DND-41 (cell line): ENCODE results near the gene VENTX.
"Not testable (repeated sequence)": the region's sequence is repeated elsewhere in the genome, so short reads cannot be mapped to it uniquely, and the experiment has no call there.

Source experiments
- ATAC-seq: fragments of 200-7000 bp; cut with Tn5 transposase; 3 replicates; pipeline ENCODE4 v1.9.1; 2021; ENCODE audit warnings: low read depth; ENCODE audit not compliant: insufficient read depth
- DNase-seq: peaks from one replicate; pipeline ENCODE4 v3.0.0-alpha.2; 2020
- H2AFZ ChIP-seq: 2 replicates; pipeline ENCODE4 v1.6.0; 2012; ENCODE audit warnings: low read depth, low read length
- H3K27ac ChIP-seq: 2 replicates; pipeline ENCODE4 v1.5.1; 2012; ENCODE audit warnings: low read length, inconsistent platforms
- H3K27me3 ChIP-seq: fragments of 200-600 bp; sonication (generic); 2 replicates; pipeline ENCODE4 v1.6.0; 2012; ENCODE audit warnings: low read length, mild to moderate bottlenecking, inconsistent platforms; ENCODE audit not compliant: insufficient read depth, poor library complexity
- H3K36me3 ChIP-seq: 2 replicates; pipeline ENCODE4 v1.5.1; 2012; ENCODE audit warnings: low read length, inconsistent platforms; ENCODE audit not compliant: insufficient read depth
- H3K4me1 ChIP-seq: 2 replicates; pipeline ENCODE4 v1.5.1; 2012; ENCODE audit warnings: mild to moderate bottlenecking, low read length; ENCODE audit not compliant: insufficient read depth
- H3K4me2 ChIP-seq: 2 replicates; pipeline ENCODE4 v1.6.0; 2012; ENCODE audit warnings: mild to moderate bottlenecking, moderate library complexity, low read length, inconsistent platforms; ENCODE audit not compliant: insufficient read depth
- H3K4me3 ChIP-seq, 2 experiments: fragments of 200-600 bp in 1 of 2; shearing (Covaris generic) in 1 of 2; 2 replicates each; pipeline ENCODE4 v1.5.1; 2012 to 2016; ENCODE audit warnings: inconsistent platforms in 2 of 2, low read length in 2 of 2, mild to moderate bottlenecking in 2 of 2, low read depth in 1 of 2, moderate library complexity in 1 of 2
- H3K79me2 ChIP-seq: 2 replicates; pipeline ENCODE4 v1.6.0; 2012; ENCODE audit warnings: low read length, inconsistent platforms; ENCODE audit not compliant: insufficient read depth
- H3K9ac ChIP-seq: 2 replicates; pipeline ENCODE4 v1.6.0; 2012; ENCODE audit warnings: low read depth, mild to moderate bottlenecking, inconsistent platforms, low read length, moderate library complexity
- H3K9me3 ChIP-seq: 2 replicates; pipeline ENCODE4 v1.5.1; 2012; ENCODE audit warnings: low read length, moderate library complexity, mild to moderate bottlenecking, inconsistent platforms; ENCODE audit not compliant: insufficient read depth, severe bottlenecking
- H4K20me1 ChIP-seq: 2 replicates; pipeline ENCODE4 v1.6.0; 2012; ENCODE audit warnings: low read length; ENCODE audit not compliant: insufficient read depth
- EZH2 ChIP-seq: IDR thresholded peaks from 3 replicates; pipeline ENCODE4 v1.6.1; 2012; ENCODE audit warnings: borderline replicate concordance, low read depth, mild to moderate bottlenecking, moderate library complexity, low read length, inconsistent platforms; ENCODE audit not compliant: severe bottlenecking
- TF ChIP-seq, protein P1 (sequence below): IDR thresholded peaks from 2 replicates; pipeline ENCODE4 v1.5.1; 2012; ENCODE audit warnings: borderline replicate concordance, low read length, moderate library complexity, mild to moderate bottlenecking; ENCODE audit not compliant: poor library complexity, severe bottlenecking; ENCODE audit errors: extremely low read depth

VENTX gene

DNA sequence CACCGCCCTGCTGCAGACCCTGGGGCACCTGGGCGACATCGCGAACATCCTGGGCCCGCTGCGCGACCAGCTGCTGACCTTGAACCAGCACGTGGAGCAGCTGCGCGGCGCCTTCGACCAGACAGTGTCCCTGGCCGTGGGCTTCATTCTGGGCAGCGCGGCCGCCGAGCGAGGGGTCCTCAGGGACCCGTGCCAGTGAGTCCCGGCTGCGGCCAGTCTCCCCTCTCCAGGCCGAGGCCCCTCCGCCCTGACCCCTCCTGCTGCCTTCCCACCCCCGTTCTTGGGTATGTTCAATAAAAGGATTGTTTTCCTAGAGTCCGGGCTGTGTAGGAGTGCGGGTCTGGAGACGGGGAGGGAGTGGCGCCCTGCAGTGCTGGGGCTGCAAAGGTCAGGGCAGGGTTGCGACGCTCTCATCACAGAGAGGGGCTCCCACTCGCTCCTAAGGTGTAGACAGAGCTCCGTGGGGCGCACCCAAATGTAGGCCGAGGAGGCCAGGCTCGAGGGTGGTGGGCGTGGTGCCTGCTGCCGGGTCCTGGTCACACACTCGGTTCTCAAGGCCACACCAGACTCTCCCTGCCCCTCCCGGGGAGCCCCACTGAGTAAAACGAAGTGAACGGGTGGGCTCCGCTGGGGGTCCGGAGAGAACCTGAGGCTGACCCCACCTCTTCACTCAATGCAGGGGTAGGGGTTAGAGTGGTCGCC, 6.3 kb upstream of the VENTX start:
- TF ChIP-seq, protein P1, sequence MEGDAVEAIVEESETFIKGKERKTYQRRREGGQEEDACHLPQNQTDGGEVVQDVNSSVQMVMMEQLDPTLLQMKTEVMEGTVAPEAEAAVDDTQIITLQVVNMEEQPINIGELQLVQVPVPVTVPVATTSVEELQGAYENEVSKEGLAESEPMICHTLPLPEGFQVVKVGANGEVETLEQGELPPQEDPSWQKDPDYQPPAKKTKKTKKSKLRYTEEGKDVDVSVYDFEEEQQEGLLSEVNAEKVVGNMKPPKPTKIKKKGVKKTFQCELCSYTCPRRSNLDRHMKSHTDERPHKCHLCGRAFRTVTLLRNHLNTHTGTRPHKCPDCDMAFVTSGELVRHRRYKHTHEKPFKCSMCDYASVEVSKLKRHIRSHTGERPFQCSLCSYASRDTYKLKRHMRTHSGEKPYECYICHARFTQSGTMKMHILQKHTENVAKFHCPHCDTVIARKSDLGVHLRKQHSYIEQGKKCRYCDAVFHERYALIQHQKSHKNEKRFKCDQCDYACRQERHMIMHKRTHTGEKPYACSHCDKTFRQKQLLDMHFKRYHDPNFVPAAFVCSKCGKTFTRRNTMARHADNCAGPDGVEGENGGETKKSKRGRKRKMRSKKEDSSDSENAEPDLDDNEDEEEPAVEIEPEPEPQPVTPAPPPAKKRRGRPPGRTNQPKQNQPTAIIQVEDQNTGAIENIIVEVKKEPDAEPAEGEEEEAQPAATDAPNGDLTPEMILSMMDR = no peak
- no peak for TF ChIP-seq EZH2
- Histone ChIP-seq H3K9ac (no peak overlapping the region), H3K4me2 (no peak overlapping the region), H3K36me3 (no peaks in the 10 kb centered on the region), H3K27me3 (no peaks in the 10 kb centered on the region), H4K20me1 (no peaks in the 10 kb centered on the region), H2AFZ (no peak overlapping the region), H3K4me1 (no peaks in the 10 kb centered on the region), H3K27ac (no peak overlapping the region), H3K4me3 (no peak overlapping the region), H3K79me2 (no peaks in the 10 kb centered on the region), H3K9me3 (no peaks in the 10 kb centered on the region)
- no peak for ATAC-seq
- no peak for DNase-seq

DNA sequence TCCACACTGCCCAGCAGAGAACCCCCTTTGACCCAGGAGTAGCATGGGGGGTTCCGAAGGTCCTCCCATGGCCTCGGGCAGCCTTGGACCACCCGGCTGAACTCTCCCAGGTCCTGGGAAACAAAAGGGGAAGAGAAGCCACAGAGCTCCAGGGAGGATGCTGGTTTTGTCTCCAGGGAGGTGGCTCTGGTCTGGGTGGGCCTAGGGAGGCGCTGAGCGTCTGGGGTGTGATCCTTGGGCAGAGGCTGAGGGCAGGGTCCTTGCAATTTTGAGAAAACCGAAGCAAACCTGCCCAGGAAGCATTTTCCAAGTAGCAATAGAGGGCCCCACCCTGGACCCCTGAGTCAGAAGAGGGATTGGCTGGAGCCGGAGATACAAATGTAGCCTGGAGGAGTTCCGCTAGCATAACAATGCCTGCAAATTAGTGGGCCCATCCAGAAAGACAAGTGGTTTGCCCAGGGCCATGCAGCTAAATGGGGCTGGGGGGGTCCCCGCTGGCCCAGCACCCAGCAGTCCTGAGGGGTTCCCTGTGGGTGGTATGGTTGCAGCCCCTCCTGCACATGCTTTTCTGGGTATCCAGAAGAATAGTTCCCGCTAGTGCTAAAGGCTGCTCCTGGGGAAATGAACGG, 5.6 kb upstream of the VENTX start:
- DNase-seq = no peak
- no peak overlapping the region for H3K27ac ChIP-seq
- no peaks in the 10 kb centered on the region for H3K27me3 ChIP-seq
- ATAC-seq = no peak
- H3K36me3 ChIP-seq = no peaks in the 10 kb centered on the region
- H3K79me2 ChIP-seq = no peaks in the 10 kb centered on the region
- H3K4me3 ChIP-seq = no peak overlapping the region
- TF ChIP-seq, protein P1 = no peak
- no peak for TF ChIP-seq EZH2
- H3K9ac ChIP-seq = no peak overlapping the region
- H2AFZ ChIP-seq = no peak overlapping the region
- H3K4me2 ChIP-seq = no peak overlapping the region
- H3K9me3 ChIP-seq = no peaks in the 10 kb centered on the region
- no peaks in the 10 kb centered on the region for H4K20me1 ChIP-seq
- no peaks in the 10 kb centered on the region for H3K4me1 ChIP-seq

DNA sequence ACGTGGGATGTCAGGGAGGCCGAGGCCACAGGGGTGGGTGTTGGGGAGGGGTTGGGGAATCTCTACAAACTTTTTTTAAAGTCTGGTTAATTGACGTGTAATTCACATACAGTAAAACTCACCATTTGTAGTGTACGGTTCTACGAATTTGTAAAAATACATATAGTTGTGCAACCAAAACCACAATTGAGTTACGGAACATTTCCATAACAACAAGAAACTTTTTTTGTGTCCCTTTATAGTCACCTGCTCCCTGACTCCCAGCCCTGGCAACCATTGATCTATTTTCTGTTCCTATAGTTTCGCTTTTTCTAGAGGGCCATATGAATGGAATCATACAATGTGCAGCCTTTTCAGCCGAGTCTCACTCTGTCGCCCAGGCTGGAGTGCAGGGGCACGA, 2.9 kb upstream of the VENTX start:
- not testable (repeated sequence) for H4K20me1 ChIP-seq, H3K9ac ChIP-seq, H3K36me3 ChIP-seq, H3K4me1 ChIP-seq, H3K27me3 ChIP-seq, DNase-seq, H3K27ac ChIP-seq, ATAC-seq, H3K4me2 ChIP-seq, H2AFZ ChIP-seq, H3K9me3 ChIP-seq, H3K79me2 ChIP-seq, H3K4me3 ChIP-seq

DNA sequence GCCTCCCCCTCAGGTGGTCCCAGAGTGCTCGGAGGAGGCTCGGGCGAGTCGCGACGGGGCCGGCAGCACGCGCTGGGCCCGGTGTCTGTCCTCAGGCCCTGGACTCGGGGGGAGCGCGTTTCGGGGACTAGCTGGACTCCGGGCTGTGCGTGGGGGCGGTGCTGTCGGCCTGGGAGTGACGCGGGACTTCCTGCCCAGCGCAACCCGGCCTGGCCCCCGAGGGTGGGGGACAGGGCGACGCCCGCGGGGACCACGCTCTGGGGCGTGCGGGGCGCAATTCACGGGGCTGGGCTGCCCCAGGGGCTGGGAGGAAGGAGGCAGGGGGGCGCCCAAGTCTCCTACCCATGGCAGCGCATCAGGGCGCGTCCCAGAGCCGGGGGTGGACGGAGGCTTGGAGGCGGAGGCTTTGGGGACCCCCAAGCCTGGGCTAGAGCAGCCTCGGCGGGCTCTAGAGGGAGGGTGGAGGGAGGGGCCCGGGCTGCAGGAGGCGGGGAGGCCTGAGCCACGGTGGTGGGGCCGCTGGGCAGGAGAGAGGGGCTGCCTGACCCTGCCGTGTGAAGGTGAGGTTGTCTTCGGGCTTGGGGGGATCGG, 2.3 kb upstream of the VENTX start:
- Histone ChIP-seq H2AFZ (no peak overlapping the region), H3K4me2 (no peak overlapping the region), H3K9ac (no peak overlapping the region), H3K79me2 (no peaks in the 10 kb centered on the region), H3K36me3 (no peaks in the 10 kb centered on the region), H3K9me3 (no peaks in the 10 kb centered on the region), H3K4me3 (no peak overlapping the region), H3K27me3 (no peaks in the 10 kb centered on the region), H3K4me1 (no peaks in the 10 kb centered on the region), H3K27ac (no peak overlapping the region), H4K20me1 (no peaks in the 10 kb centered on the region)
- TF ChIP-seq EZH2 = no peak
- TF ChIP-seq, protein P1 = no peak
- ATAC-seq = no peak
- DNase-seq = no peak
